ENCODE measurements around the gene SERINC5.

The SERINC5 gene

GRCh38 chr5:80124121-80124918 is 131.5 kb downstream of the SERINC5 start:
- no peak overlapping the region for H3K4me3 ChIP-seq (replicated peaks; ENCODE audit: insufficient read depth, low read length)
- no peak overlapping the region for H3K27ac ChIP-seq (replicated peaks)
- H3K27me3 ChIP-seq (ENCODE audit: insufficient read depth, poor library complexity, severe bottlenecking) = no peaks in the 10 kb centered on the region
- no peak for DNase-seq (ENCODE audit: low read depth in 1 of 2, low spot score in 1 of 2)
- TF ChIP-seq REST (IDR thresholded peaks at IDR 0.05; ENCODE audit: insufficient replicate concordance, low read depth) (peak; percentile 68), POLR2AphosphoS5 (IDR thresholded peaks at IDR 0.05; ENCODE audit: low read depth) (no peak)

- H3K27me3 ChIP-seq (ENCODE audit: insufficient read depth, poor library complexity, severe bottlenecking) = no peaks in the 10 kb centered on the region
- no peak for TF ChIP-seq CTCF (IDR thresholded peaks at IDR 0.05; ENCODE audit: insufficient read depth, low read length)
- no peak for TF ChIP-seq POLR2AphosphoS5 (IDR thresholded peaks at IDR 0.05; ENCODE audit: low read depth)
- TF ChIP-seq REST (IDR thresholded peaks at IDR 0.05; ENCODE audit: insufficient replicate concordance, low read depth) = no peak
- peak; percentile 73 for TF ChIP-seq SPI1 (IDR thresholded peaks at IDR 0.05; ENCODE audit: borderline replicate concordance, low read depth)
- TF ChIP-seq GABPA (IDR thresholded peaks at IDR 0.05; ENCODE audit: low read depth) = no peak
- DNase-seq (ENCODE audit: low read depth in 1 of 2, low spot score in 1 of 2) = peak; percentile 60
- H3K27ac ChIP-seq (replicated peaks) = no peak overlapping the region
- no peak overlapping the region for H3K4me3 ChIP-seq (replicated peaks; ENCODE audit: insufficient read depth, low read length)
These were observed 133.3 kb downstream of the SERINC5 start for GRCh38 chr5:80122579-80122978.

- no peak for TF ChIP-seq CTCF (IDR thresholded peaks at IDR 0.05; ENCODE audit: insufficient read depth, low read length)
- no peak for TF ChIP-seq SPI1 (IDR thresholded peaks at IDR 0.05; ENCODE audit: borderline replicate concordance, low read depth)
- no peak for TF ChIP-seq REST (IDR thresholded peaks at IDR 0.05; ENCODE audit: insufficient replicate concordance, low read depth)
- TF ChIP-seq GABPA (IDR thresholded peaks at IDR 0.05; ENCODE audit: low read depth) = no peak
- TF ChIP-seq POLR2AphosphoS5 (IDR thresholded peaks at IDR 0.05; ENCODE audit: low read depth) = no peak
- H3K27me3 ChIP-seq (ENCODE audit: insufficient read depth, poor library complexity, severe bottlenecking) = no peaks in the 10 kb centered on the region
- no peak for DNase-seq (ENCODE audit: low read depth in 1 of 2, low spot score in 1 of 2)
- H3K27ac ChIP-seq (replicated peaks) = no peak overlapping the region
- H3K4me3 ChIP-seq (replicated peaks; ENCODE audit: insufficient read depth, low read length) = no peak overlapping the region
These were observed 136.5 kb downstream of the SERINC5 start for GRCh38 chr5:80119372-80119771.
